ENCODE measurements around the gene ENG.
"Not testable (repeated sequence)": the region's sequence is repeated elsewhere in the genome, so short reads cannot be mapped to it uniquely, and the experiment has no call there.

The ENG gene

DNA sequence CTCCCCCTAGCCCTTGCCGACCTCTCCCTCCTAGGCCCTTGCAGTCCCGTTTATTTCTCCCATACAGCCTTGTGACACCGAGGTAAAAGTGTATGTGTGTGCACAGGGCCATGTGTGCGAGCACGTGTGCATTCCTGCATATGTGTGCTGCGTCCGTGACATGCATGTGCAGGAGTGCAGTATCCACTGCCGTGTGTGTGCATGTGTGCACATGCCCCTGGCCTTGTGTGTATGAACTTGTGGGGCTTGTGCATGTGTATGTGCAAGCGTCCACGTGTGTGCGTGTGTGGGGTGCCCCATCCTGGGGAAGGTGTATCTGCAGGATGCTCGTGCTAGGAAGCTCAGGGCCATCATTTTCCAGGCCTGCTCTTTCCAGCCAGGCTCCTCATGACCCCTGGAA is 16.4 kb upstream of the ENG start:
- no peak for TF ChIP-seq CTCF (IDR thresholded peaks at IDR 0.05; ENCODE audit: borderline replicate concordance, control extremely low read depth, extremely low read depth, insufficient read depth, missing control alignments)
- in situ Hi-C loops (cut with MboI; ENCODE audit: low sequenced_read_pairs, unreplicated experiment), result no loop called here
- DNase-seq (ENCODE audit: low spot score), result no peak

DNA sequence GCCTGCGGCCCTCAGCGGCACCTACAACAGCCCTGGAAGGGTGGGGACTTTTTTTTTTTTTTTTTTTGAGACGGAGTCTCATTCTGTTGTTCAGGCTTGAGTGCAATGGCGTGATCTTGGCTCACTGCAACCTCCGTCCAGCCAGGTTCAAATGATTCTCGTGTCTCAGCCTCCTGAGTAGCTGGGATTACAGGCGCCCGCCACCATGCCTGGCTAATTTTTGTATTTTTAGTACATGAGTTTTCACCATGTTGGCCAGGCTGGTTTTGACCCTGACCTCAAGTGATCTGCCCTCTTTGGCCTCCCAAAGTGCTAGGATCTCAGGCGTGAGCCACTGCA is 15.7 kb upstream of the ENG start:
- DNase-seq (ENCODE audit: low spot score); in situ Hi-C loops (cut with MboI; ENCODE audit: low sequenced_read_pairs, unreplicated experiment): not testable (repeated sequence)

- DNase-seq (ENCODE audit: low spot score), result peak; percentile 96
- in situ Hi-C loops (cut with MboI; ENCODE audit: low sequenced_read_pairs, unreplicated experiment), result no loop called here
- TF ChIP-seq CTCF (IDR thresholded peaks at IDR 0.05; ENCODE audit: borderline replicate concordance, control extremely low read depth, extremely low read depth, insufficient read depth, missing control alignments), result peak; percentile 90
These were observed 15.1 kb upstream of the ENG start for GRCh38 chr9:127869310-127870152.

DNA sequence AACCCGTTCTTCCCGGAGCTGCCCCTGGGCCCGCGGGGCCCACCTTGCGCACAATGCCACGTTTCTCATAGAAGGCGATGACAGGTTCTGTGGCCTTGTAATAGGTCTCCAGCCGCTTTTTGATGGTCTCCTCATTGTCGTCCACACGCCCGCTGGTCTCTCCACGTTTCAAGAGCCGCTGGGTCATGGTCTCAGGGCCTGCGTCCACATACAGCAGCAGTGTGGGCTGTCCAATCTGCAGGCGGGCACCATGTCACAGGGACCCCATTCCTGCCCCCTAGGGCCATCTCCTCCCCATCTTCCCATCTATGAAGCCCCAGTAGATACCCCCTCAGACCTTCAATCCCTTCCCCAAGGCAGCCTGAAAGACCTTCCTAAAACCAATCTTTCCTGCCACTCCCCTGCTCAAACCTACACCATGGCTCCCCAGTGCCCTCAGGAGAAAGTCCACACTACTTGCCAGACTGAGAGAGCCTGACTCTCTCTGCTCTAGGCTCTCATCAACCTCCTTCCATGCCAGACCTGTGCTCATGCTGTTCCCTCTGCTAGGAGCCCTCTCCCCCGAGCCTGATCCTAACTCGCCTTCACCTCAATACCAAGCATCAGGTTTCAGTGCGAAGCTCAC is 13.9 kb upstream of the ENG start:
- no peak for TF ChIP-seq CTCF (IDR thresholded peaks at IDR 0.05; ENCODE audit: borderline replicate concordance, control extremely low read depth, extremely low read depth, insufficient read depth, missing control alignments)
- DNase-seq (ENCODE audit: low spot score), result no peak
- in situ Hi-C loops (cut with MboI; ENCODE audit: low sequenced_read_pairs, unreplicated experiment), result no loop called here

- in situ Hi-C loops (cut with MboI; ENCODE audit: low sequenced_read_pairs, unreplicated experiment), result no loop called here
These were observed 13.2 kb upstream of the ENG start for GRCh38 chr9:127867356-127868277.

DNA sequence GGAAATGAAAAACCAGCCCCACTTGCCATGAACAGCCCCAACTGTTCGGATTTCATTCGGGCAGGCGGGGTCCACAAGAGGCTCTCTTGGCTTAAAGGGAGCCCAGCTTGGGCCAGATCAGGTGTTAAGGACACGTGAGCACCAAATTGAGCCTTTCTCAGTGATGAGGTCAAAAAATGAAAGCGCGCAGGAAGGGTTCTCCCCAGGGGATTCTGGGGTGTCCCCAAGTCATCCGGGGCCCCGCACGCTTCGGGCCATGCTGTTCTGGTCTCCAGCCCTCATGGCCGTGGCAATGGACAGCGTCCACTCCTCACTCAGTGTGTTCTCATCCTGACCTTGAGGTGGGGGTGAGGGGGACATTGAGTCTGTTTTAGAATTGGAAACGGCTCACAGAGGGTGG is 12.1 kb upstream of the ENG start:
- TF ChIP-seq CTCF (IDR thresholded peaks at IDR 0.05; ENCODE audit: borderline replicate concordance, control extremely low read depth, extremely low read depth, insufficient read depth, missing control alignments), result no peak
- in situ Hi-C loops (cut with MboI; ENCODE audit: low sequenced_read_pairs, unreplicated experiment), result no loop called here
- peak; percentile 79 for DNase-seq (ENCODE audit: low spot score)

More at GRCh38 chr9:127867356-127868277, 13.2 kb upstream of the ENG start:
- DNase-seq (ENCODE audit: low spot score), result no peak
- no peak for TF ChIP-seq CTCF (IDR thresholded peaks at IDR 0.05; ENCODE audit: borderline replicate concordance, control extremely low read depth, extremely low read depth, insufficient read depth, missing control alignments)

All from GM13976 (cell line).